G401 (cell line): ENCODE data around the gene DUOX2. TPM values are rescaled to one million over a fixed set of nuclear protein-coding genes. Genes with fewer than 3 reads are reported as not detected.

Experiments used
- DNase-seq: peaks from one replicate; pipeline ENCODE4 v3.0.0-alpha.2; 2015; ENCODE audit warnings: low spot score
- in situ Hi-C: cut with HindIII; loops from 2 replicates; pipeline ENCODE4 v1.10.0; 2016; ENCODE audit warnings: low sequenced_read_pairs, mixed read lengths
- total RNA-seq: library from RNA; depleted of rRNA; stranded (reverse); fragments of >200 nt; shearing (Covaris generic); gene quantifications from 2 replicates; pipeline ENCODE4 v1.2.3, GENCODE V29; 2014

Gene DUOX2
- total RNA-seq, 1 experiment from 2014 or later: not detected

- in situ Hi-C loops: no loop called here
- no peak for DNase-seq
Observed at GRCh38 chr15:45121706-45122417, 7.9 kb upstream of the DUOX2 start.

DNA sequence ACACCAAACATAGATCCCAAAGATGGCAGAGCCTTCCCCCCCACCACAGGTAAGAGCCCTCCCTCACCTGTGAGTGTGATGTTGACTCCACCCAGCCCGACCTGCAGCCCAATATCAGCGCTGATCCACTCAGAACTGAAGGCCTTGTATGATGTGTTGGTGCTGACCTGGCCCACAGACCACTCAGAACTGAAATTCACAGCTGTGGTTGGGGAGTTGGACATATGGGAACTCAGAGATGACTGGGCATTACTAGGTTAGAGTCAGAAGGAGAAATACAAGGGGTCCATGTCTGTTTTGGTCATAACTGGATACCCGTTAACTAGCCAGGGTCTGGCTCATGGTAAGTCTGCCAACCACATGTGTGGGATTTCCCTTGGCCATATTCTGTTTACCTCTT is 7.0 kb upstream of the DUOX2 start:
- DNase-seq: no peak
- in situ Hi-C loops: no loop called here

DNA sequence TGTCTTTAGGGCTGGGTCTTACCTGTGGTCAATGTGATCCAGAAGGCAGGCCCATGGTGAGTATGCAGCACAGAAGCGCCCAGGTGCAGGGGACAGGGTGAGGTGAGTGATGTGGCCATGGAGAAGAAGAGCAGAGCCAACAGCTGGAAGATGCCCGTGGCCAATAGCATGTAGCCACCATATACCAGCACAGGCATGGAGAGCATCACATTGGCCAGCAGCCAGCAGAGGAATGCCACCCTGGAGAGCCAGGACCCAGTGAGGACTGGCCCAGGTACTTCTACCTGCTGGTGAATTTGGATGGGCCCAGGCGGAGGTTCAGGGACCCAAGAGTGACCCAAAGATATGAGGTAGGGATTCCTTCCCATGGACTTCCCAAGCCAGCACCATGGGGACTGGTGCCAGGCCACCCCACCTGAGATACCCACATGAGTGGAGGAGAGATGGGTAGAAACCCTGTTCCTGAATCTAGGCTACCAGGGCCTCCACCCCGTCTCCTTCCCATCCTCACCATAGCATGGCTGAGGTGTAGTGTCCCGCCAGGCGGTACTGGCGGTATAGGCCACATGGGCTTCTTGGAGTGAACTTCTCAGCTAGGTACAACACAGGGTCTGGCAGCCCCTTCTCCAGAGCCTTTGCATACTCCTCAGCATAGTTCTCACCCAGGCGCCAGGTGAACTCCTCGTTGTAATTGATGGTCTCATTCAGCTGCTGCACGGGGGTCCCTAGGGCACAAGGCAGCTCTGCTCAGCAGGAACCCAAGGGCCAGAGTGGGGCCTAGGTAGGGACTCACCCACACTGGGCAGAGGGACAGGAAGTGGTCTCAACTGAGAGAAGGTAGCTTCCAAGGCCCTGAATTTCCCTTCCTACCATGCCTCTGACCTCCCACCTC is 6.4 kb upstream of the DUOX2 start:
- no peak for DNase-seq
- in situ Hi-C loops: no loop called here

DNA sequence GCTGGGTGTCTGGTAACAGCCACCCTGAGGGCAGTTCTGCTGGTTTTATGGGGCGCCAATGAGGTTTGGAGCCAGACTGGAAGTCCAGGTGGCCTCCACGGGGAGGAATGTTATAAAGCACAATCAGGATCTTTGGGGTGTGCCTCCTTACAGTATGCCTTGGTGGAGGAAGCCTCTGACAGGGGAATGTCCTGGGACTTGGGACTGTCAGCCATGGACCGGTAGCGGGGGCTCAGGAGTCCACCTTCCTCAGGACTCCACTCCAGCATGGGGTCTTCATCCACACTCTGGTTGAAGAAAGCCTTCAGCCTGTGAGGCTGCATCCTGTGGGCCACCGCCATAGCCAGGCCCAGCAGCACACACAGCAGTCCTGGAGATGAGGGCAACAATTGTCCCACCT is 5.0 kb upstream of the DUOX2 start:
- DNase-seq: no peak
- in situ Hi-C loops: no loop called here

- peak; percentile 94 for DNase-seq
- in situ Hi-C loops: no loop called here
Observed at GRCh38 chr15:45118131-45118588, 4.2 kb upstream of the DUOX2 start.

DNA sequence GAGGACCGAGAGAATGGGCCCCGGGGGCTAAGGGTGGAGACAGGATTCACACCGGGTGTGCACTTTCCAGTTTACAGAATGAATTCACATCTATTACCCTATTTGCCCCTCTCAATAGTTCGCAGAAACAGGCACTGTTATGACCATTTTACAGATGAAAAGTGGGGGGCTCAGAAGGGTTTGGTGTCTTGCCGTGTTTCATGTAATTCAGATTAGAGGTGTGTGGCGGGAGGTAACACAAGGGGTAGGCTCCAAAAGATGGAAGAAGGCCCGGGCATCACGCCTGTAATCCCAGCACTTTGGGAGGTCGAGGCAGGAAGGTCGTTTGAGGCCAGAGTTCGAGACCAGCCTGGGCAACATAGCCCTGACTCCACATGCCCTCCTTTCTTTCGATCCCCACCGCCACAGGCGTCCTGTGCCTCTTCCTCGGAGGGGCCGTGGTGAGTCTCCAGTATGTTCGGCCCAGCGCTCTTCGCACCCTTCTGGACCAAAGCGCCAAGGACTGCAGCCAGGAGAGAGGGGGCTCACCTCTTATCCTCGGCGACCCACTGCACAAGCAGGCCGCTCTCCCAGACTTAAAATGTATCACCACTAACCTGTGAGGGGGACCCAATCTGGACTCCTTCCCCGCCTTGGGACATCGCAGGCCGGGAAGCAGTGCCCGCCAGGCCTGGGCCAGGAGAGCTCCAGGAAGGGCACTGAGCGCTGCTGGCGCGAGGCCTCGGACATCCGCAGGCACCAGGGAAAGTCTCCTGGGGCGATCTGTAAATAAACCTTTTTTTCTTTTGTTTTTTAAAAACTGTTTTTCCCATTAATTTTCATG is 3.5 kb upstream of the DUOX2 start:
- no peak for DNase-seq
- in situ Hi-C loops: no loop called here

DNA sequence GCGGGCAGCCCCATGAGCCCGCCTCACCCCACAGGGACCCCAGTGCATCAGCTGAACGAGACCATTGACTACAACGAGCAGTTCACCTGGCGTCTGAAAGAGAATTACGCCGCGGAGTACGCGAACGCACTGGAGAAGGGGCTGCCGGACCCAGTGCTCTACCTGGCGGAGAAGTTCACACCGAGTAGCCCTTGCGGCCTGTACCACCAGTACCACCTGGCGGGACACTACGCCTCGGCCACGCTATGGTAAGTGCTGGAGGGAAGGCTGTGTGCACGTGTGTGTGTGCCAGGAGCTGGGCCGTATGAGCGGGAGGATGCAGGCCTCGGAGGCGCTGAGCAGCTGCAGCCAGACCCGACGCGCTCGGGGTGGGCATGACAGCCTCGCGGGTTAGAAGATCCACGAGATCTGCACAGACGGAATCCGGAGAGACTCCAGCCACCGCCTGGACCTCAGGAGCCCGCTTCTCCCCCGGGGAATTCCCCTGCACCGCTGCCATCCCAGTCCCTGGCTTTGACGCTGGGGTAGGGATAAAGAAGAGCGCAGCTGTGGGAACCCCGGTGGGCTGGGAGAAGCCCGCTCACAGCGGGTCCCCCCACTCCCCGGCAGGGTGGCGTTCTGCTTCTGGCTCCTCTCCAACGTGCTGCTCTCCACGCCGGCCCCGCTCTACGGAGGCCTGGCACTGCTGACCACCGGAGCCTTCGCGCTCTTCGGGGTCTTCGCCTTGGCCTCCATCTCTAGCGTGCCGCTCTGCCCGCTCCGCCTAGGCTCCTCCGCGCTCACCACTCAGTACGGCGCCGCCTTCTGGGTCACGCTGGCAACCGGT is 2.7 kb upstream of the DUOX2 start:
- no peak for DNase-seq
- in situ Hi-C loops: no loop called here

DNA sequence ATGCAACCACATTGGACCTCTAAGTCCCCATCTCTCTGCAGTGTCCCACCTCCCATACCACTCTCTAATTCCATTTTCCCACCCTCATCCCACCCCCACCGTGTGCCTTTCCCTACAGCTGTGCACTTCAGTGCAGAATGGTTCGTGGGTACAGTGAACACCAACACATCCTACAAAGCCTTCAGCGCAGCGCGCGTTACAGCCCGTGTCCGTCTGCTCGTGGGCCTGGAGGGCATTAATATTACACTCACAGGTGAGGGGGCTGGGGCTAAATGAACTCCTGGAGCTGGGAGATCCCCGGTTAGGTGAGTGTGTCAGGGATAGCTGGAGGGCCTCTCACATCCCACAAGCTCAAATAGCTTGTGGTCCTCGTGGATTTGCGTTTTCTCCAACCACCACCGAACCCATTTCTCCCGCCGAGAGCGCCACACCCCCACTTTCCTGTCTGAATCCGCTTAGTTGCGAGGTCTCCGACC is 2.1 kb upstream of the DUOX2 start:
- in situ Hi-C loops: no loop called here
- DNase-seq: no peak

DNA sequence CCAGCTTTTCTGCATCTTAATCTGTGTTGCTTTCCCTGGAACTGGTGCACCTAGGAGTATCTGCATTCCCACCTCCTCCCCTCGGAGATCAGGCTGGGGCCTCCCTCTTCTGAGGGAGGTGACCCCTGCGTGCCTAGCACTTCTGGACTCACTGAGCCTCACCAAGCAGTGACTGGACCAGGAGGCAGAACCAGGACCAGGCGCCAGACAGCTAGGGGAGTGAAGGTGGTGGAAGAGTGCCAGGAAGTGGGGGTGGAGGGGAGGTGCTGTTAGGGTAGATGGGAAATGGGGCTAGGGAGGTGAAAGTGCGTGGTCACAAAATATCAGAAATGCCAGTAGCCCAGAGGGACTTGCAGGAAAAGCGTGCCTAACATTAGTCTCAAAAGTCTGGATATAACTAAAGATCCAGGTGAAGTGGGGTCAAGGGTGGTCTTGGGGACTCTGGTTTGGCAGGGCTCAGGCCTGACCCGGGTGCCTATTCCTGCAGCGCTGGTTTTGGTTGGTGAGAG is 1.4 kb upstream of the DUOX2 start:
- DNase-seq: no peak
- in situ Hi-C loops: no loop called here

DNA sequence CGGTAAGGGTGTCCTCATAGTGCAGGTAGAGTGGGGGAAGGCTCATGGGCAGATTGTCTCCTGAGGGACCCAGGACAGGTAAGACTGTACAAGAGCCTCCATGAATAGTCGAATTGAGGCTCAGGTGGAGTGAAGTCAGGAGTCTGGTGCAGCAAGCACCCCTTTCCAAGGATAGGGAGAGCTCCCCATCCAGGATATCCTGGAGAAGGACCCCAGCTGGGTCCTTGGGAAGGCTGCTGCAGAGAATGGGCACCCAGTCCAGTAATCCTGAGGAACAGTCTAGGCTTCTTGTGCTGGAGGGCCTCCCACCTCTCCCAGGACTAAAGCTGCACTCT is 746 bp upstream of the DUOX2 start:
- DNase-seq: no peak

DNA sequence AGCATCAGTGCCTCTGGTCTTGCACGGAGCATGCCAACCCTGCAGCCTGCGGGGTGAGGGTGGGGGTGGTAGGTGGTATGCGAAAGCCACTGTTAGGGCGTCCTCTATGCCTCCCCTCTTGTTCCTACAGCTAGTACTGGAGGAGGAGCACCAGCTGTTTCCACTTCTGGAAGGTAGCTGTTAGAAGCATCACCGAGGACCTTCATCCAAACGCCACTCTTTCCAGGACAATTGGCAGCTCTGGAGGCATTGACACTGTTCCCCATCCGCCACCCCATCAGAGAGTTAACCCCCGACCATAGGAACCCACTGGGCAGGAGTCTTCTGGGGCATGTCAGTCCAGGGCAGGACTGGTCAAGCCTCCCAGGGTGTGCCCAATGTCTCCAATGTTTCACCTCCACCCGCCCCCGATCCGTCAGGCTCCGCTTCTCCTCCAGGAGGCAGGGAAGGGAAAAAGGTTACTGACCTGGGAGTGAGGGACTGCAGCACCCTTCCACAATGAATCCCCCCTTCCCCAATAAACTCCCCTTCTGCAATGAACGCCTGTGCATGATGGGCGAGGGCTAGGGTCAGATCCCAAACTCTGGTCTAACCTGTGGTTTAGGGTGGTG is 487 bp downstream of the DUOX2 start:
- no peak for DNase-seq
- in situ Hi-C loops: no loop called here

More for the DNA sequence above, 746 bp upstream of the DUOX2 start:
- in situ Hi-C loops: no loop called here

DNA sequence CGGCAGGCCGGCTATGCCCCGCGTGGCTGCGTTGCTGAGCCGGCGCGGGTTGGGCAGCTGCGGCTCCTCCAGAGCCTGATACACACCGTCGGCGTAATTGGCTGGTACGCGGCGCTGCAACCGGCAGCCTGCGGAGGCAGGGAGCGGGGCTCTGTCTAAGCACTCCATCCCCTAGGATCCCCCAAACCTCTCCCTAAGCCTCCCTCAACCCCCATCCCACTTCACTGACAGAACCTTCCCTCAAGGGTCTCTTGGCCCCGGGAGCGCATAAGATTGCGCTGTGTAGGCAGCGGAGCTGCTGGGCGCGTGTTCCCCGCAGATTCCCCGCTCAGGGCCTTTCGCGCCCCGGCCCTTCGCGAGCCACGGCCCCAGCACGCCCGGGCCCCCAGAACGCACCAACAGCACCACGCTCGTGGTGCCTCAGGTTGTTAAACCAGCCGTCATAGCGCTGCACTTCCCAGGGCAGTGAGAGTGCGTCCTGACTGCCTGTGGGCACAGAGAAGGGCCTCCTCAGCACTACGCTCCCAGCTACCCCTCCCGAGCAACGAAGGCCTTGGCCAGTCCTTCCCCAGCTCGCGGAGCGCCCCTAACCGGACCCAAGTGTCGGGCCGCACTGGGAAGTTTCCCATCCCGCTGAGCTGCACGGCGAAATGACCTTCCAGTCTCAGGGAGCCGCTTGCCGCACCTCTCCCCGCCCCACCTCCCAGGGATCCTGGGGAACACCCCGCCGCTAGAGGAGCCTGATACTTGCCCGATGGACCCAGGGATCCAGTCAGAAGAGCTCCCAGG is 1.2 kb downstream of the DUOX2 start:
- no peak for DNase-seq
- in situ Hi-C loops: no loop called here

DNA sequence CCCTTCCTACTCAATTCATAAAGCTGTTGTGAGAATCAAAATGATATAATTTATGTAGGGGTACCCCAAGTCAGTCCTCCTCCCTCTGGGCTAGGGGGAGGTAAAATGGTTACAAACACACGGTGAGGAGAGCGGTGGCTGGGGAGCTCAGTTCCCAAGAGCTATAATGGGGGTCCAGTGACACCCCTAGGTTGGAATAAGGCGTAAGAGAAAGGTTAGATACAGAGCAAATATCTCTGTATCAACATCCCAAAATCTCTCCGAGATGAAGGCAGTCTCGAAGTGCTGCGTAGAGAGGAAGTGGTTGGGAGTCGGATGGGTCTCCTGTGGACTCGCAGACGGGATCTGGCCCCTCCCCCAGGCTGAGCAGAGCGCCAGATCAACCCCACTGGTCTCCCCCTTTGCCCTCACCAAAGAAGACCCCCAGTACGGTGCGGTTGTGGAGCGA is 1.8 kb downstream of the DUOX2 start:
- DNase-seq: no peak
- in situ Hi-C loops: no loop called here

GRCh38 chr15:45111390-45112142 is 2.4 kb downstream of the DUOX2 start:
- DNase-seq: no peak
- in situ Hi-C loops: no loop called here

DNA sequence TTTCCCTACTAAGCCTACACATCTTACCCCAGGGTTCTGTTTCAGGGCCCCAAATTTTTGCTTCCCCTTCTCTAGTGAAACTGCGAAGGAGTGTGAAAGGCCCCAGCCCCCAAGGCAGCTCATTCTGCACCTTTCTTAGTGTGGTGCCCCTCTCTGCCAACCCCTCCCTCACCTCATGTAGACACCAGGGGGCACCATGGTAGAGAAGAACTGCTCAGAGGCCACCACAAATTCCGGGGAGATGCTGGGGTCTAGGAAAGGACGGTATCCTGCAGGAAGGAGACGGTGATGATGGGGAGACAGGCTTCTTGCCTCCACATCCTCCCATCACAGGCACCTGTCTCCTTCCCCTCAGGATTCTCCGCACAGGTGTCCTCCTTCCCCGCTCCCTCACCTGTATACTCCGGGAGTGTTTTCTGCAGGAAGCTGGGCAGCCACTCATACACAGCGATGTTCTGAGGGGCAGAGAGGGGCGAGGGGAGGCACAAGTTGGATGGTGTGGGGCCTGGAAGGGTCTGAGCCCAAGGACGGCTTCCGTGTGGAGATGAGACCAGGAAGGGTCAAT is 3.6 kb downstream of the DUOX2 start:
- DNase-seq: no peak
- in situ Hi-C loops: no loop called here

GRCh38 chr15:45107941-45108630 is 5.9 kb downstream of the DUOX2 start:
- DNase-seq: no peak
- in situ Hi-C loops: no loop called here
